ENCODE data around the gene SEC14L1.
A peak's percentile ranks its signal among the peaks of the same experiment; 100 is the strongest.

The SEC14L1 gene

DNA sequence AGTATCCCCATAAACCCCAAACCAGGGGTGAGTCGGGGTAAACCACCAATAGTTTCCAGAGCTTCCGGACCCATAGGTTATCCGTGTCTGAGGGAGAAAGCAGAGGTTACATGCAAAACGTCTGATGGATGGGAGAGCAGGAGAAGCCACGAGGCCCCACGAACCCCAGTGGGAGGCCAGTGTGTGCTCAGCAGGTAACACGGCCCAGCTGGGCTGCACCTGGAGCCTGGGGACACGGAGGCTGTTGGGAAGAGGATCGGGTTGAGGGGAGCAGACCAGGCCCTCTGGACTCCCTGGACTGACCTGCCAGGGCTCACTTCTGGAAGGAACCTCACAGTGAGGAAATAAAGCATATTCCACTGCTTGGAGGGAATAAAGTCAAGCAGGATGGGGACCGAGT lies 78.1 kb downstream of the SEC14L1 start:
- TF ChIP-seq, protein P1, sequence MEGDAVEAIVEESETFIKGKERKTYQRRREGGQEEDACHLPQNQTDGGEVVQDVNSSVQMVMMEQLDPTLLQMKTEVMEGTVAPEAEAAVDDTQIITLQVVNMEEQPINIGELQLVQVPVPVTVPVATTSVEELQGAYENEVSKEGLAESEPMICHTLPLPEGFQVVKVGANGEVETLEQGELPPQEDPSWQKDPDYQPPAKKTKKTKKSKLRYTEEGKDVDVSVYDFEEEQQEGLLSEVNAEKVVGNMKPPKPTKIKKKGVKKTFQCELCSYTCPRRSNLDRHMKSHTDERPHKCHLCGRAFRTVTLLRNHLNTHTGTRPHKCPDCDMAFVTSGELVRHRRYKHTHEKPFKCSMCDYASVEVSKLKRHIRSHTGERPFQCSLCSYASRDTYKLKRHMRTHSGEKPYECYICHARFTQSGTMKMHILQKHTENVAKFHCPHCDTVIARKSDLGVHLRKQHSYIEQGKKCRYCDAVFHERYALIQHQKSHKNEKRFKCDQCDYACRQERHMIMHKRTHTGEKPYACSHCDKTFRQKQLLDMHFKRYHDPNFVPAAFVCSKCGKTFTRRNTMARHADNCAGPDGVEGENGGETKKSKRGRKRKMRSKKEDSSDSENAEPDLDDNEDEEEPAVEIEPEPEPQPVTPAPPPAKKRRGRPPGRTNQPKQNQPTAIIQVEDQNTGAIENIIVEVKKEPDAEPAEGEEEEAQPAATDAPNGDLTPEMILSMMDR (conservative IDR thresholded peaks at IDR 0.05; ENCODE audit: low read length) = no peak
- H3K4me3 ChIP-seq (ENCODE audit: low read length) = no peak overlapping the region
- DNase-seq (ENCODE audit: low read depth) = no peak

DNA sequence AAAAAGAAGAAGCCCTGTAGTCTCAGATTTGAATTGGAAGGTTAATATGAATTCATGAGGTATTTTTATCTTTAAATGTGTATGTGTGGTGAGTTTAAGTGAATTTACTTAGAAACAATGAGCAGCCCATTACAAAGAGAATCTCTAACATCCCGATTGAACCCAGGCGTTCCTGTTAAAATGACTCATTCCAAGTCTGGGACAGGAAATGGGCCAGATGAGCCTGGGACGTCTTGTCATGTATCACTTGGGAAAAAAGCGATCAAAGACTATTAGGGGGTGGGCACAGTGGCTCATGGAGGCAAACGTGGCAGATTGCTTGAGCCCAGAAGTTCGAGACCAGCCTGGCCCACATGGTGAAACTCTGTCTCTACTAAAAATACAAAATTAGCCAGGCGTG lies 81.6 kb downstream of the SEC14L1 start:
- peak; percentile 60 for DNase-seq (ENCODE audit: low read depth)
- TF ChIP-seq, protein P1 (conservative IDR thresholded peaks at IDR 0.05; ENCODE audit: low read length) = no peak
- H3K4me3 ChIP-seq (ENCODE audit: low read length) = no peak overlapping the region

DNA sequence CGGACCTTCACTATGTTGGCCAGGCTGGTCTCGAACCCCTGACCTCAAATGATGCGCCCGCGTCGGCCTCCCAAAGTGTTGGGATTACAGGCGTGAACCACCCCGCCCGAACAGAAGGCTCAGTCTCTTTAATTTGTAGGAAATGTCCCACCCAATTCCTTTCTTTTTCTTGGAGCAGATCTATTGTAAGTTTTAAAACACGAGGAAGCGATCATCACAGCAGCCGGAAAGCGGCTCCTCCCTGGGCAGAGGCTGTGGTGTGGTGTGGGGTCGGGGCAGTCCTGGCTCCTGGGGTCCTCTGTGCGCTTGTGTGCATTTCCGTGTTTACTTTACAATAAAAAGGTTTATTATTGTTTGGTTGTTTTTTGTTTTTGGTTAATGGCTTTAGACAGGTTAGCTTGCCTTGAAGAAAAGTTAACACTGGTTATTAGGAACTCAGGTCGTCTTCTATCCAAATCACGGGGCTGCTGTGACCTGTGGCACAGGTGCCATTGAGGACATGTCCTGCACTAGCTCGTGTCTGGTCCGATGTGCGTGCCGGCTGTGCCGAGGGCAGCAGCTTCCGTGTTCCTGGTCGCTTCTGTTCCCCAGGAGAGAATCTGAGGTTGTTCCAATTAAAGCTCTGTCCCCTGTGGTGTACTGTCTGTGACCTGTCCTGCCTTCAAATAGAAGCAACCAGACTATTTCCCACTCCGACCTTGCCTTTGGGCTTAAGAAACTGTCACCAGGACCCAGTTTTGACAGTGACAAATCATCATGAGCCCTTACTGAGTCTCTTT lies 83.1 kb downstream of the SEC14L1 start:
- no peak for DNase-seq (ENCODE audit: low read depth)
- H3K4me3 ChIP-seq (ENCODE audit: low read length) = no peak overlapping the region
- TF ChIP-seq, protein P1 (conservative IDR thresholded peaks at IDR 0.05; ENCODE audit: low read length) = no peak

DNA sequence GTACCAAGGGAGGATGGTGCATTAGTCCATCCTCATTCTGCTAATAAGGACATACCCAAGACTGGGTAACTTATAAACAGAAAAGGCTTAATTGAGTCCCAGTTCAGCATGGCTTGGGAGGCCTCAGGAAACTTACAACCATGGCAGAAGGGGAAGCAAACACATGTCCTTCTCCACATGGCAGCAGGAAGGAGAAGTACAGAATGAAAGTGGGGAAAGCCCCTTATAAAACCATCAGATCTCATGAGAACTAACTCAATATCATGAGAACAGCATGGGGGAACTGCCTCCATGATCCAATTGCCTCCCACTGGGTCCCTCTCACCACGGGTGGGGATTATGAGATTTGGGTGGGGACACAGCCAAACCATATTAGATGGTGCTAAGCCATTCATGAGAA lies 84.5 kb downstream of the SEC14L1 start:
- TF ChIP-seq, protein P1 (conservative IDR thresholded peaks at IDR 0.05; ENCODE audit: low read length) = no peak
- no peak for DNase-seq (ENCODE audit: low read depth)
- no peak overlapping the region for H3K4me3 ChIP-seq (ENCODE audit: low read length)

DNA sequence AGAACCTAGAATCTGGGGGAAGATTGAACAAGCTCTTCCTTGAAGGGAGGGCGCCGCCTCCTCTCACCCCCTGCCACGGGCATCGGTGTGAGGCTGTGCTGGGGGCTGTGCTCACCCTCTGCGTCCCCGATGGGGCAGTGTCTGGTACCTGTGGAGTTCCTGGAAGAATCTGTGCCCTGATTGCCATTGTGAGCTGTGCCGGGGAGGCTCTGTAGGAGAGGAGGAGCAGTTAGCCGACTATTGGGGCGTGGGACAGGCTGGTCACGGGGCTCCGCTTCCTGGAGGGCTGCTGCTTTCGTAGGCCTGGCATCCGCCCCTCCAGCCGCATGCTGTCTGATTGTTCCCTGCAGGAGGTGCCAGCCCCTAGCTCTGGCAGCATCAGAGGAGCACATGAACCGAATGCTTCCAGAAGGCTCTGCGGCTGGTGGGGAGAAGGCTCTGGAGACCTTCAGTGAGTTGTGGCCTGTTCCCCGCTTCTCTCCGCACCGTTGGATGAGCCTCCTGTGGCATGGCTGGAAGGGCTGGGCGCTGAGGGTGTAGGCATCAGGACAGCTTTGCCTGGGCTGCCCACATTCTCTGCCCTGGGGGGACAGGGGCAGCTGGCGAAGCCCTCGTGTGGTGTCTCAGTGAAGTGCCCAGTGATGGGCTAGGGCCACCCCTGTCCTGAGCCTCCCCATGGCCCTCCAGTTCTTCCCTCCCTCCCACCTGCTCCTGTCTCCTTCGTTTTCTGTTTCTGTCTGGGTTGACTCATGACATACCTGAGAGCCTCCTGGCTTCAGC lies 86.9 kb downstream of the SEC14L1 start:
- TF ChIP-seq, protein P1 (conservative IDR thresholded peaks at IDR 0.05; ENCODE audit: low read length) = no peak
- no peak overlapping the region for H3K4me3 ChIP-seq (ENCODE audit: low read length)
- DNase-seq (ENCODE audit: low read depth) = no peak

DNA sequence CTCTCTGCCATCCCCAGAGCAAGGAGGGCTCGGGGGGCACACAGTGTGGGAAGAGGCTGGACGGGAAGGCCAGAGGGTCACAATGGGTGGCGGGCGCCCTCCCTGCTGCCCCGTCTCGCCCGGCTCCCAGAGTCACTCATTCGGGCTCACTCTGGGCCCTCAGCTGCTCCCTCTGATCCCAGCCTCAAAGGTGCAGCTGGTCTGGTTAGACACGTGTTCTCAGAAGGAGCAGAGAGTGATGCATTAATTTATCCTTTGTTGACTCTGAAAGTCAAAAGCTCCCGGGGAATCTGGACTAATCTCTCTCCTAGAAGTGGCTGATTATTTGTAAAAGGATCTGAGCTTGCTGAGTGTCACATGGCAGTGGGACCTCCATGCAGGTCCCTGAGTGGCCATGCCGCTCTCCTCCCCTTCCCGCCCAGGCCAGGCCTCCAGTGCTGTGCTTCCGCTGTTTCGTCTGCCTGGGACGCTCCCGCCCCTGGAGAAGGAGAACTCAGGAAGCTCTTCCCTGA lies 87.5 kb downstream of the SEC14L1 start:
- TF ChIP-seq, protein P1 (conservative IDR thresholded peaks at IDR 0.05; ENCODE audit: low read length) = no peak
- no peak overlapping the region for H3K4me3 ChIP-seq (ENCODE audit: low read length)
- no peak for DNase-seq (ENCODE audit: low read depth)

Measured in AG10803 (cell line).